HepG2 (cell line): ENCODE results near the gene CDRT15L2.
"Not testable (repeated sequence)": the region's sequence is repeated elsewhere in the genome, so short reads cannot be mapped to it uniquely, and the experiment has no call there.

ENCODE experiments used
- SMARCC2 ChIP-seq: fragments of 450-650 bp; IDR thresholded peaks from 2 replicates; pipeline ENCODE4 v1.6.1; 2017; ENCODE audit warnings: antibody characterized with exemption, mild to moderate bottlenecking
- TFAP4 ChIP-seq: sonication (generic); IDR thresholded peaks from 2 replicates; pipeline ENCODE4 v1.6.1; 2016; ENCODE audit warnings: low read depth, borderline replicate concordance
- TF ChIP-seq, protein P1 (sequence below): IDR thresholded peaks from 2 replicates; pipeline ENCODE4 v1.6.1; 2016

GRCh38 chr17:20558096-20558495, 21.4 kb upstream of the CDRT15L2 start:
- TF ChIP-seq TFAP4, SMARCC2: not testable (repeated sequence)
- TF ChIP-seq, protein P1, sequence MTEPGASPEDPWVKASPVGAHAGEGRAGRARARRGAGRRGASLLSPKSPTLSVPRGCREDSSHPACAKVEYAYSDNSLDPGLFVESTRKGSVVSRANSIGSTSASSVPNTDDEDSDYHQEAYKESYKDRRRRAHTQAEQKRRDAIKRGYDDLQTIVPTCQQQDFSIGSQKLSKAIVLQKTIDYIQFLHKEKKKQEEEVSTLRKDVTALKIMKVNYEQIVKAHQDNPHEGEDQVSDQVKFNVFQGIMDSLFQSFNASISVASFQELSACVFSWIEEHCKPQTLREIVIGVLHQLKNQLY (CRISPR knock-in tag) = not testable (repeated sequence)
